ENCODE results near the gene PPM1J. TPM values are rescaled to one million over a fixed set of nuclear protein-coding genes. Genes with fewer than 3 reads are reported as not detected.
"Not testable (repeated sequence)": the region's sequence is repeated elsewhere in the genome, so short reads cannot be mapped to it uniquely, and the experiment has no call there.

Gene PPM1J
- total and polyA plus RNA-seq, 10 donors: 0.51 to 1.9 (median 1.4) TPM

DNA sequence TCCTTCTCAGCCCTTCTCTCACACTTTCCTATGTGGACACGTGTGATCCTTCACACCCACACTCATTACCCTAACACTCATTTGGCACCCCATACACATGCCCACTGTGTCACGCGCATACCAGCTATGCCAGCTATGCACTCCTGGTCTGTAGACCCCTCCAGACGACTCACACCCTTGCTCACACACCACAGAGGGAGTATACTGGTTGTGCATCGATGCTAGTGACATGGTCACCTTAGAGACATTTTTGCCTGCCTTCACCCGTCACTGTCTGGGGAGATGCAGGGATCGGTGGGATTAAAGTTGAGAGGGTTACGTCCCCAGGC, 8.3 kb upstream of the PPM1J start:
- TF ChIP-seq, protein P1, sequence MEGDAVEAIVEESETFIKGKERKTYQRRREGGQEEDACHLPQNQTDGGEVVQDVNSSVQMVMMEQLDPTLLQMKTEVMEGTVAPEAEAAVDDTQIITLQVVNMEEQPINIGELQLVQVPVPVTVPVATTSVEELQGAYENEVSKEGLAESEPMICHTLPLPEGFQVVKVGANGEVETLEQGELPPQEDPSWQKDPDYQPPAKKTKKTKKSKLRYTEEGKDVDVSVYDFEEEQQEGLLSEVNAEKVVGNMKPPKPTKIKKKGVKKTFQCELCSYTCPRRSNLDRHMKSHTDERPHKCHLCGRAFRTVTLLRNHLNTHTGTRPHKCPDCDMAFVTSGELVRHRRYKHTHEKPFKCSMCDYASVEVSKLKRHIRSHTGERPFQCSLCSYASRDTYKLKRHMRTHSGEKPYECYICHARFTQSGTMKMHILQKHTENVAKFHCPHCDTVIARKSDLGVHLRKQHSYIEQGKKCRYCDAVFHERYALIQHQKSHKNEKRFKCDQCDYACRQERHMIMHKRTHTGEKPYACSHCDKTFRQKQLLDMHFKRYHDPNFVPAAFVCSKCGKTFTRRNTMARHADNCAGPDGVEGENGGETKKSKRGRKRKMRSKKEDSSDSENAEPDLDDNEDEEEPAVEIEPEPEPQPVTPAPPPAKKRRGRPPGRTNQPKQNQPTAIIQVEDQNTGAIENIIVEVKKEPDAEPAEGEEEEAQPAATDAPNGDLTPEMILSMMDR (IDR thresholded peaks at IDR 0.05 in 8 of 11, conservative IDR thresholded peaks at IDR 0.05 in 3 of 11): no peak
- TF ChIP-seq POLR2A (IDR thresholded peaks at IDR 0.05) (no peak), POLR2AphosphoS5 (IDR thresholded peaks at IDR 0.05) (no peak)
- peaks cover 7 to 23% (median 18%) of the 10 kb centered on the region in 6 donors for H3K4me1 ChIP-seq
- no peak overlapping the region for H3K4me3 ChIP-seq
- H3K27ac ChIP-seq: no peak overlapping the region
- no peak for DNase-seq
- intact Hi-C loops (cut with DNase I; ENCODE audit: low total_unique reads): no loop called here
- H3K36me3 ChIP-seq: no peaks in the 10 kb centered on the region
- 69 to 78% (median 77%) methylated on average over 8 of the region's 8 CpGs for WGBS, 5 donors
- H3K9me3 ChIP-seq: no peaks in the 10 kb centered on the region
- H3K27me3 ChIP-seq (replicated peaks in 1 of 7): peaks cover 0 to 42% (median 7%) of the 10 kb centered on the region in 7 donors

DNA sequence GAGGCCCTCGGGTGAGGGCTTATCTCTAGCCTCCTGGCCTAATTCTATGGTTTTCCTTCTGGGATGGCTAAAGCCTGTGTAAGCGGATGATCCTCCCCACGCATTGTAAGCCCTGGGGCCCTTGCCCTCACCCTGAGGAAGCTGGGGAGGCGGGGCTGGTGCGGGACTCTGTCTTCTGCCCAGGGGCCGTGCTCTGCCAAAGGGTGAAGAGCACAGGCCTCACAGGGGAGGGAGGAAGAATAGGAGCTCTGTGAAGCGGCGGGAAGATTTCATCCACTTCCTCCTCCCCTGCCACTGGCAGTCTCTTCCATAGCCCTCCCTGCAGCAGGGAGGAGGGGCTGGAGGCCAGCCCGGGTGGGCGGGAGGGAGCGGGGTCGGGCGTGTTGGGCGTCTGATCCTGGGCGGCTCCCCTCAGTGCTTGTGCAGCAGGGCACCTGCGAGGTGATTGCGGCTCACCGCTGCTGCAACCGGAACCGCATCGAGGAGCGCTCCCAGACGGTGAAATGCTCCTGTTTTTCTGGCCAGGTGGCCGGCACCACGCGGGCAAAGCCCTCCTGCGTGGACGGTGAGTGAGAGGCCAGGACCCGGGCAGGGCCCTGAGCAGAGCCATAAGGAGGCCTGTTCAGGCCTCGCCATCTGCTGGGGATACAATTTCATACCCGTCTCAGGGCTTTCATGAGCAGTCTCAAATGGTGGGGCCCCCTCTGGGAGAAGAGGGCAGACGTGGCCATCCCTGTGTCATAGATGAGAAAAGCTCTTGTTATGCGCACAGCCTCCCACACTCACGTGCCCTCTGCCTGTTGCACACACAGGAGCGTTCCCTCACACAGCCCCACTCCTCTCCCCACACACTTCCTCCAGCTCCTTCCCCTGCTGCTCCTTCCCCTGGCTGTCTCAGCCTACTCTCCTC, 7.7 kb upstream of the PPM1J start:
- H3K4me3 ChIP-seq: peak overlapping the region in 3 of 8 donors; percentile 10 to 41 (median 21)

DNA sequence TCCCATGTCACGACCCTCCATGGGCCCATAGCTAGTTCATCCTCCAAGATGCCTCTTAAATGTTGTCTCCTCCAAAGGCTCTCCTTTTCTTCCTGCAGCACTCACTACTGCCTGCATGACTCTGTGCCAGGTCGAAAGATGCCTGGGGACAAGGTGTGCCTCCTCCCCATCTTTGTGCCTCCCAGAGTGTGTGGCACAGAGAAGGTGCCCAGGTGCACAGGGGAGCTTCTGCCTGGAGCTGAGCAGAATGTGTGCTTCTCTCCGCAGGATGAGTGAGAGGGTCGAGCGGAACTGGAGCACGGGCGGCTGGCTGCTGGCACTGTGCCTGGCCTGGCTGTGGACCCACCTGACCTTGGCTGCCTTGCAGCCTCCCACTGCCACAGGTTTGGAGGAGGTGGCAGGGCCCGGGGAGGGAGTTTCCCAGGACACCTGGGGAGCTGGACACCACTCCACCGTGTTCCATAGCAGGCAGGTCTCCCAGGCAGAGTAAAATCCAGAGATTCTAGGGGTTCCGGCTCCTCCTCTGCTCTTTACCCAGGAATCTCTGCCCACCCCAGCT, 6.9 kb upstream of the PPM1J start:
- intact Hi-C loops (cut with DNase I; ENCODE audit: low total_unique reads): no loop called here
- WGBS, 5 donors: 73 to 90% (median 81%) methylated on average over 2 to 10 of the region's 10 CpGs
- Histone ChIP-seq H3K27me3 (replicated peaks in 1 of 7) (peaks cover 0 to 42% (median 7%) of the 10 kb centered on the region in 7 donors), H3K4me1 (peaks cover 7 to 35% (median 22%) of the 10 kb centered on the region in 6 donors), H3K9me3 (no peaks in the 10 kb centered on the region), H3K36me3 (no peaks in the 10 kb centered on the region), H3K4me3 (no peak overlapping the region), H3K27ac (no peak overlapping the region)
- no peak for TF ChIP-seq POLR2AphosphoS5 (IDR thresholded peaks at IDR 0.05)
- DNase-seq: no peak

More for the DNA sequence above, 7.7 kb upstream of the PPM1J start:
- peaks cover 7 to 28% (median 22%) of the 10 kb centered on the region in 6 donors for H3K4me1 ChIP-seq
- WGBS, 5 donors: 12 to 23% (median 15%) methylated on average over 14 to 35 of the region's 35 CpGs
- intact Hi-C loops (cut with DNase I; ENCODE audit: low total_unique reads): no loop called here
- no peak for TF ChIP-seq POLR2A (IDR thresholded peaks at IDR 0.05)
- TF ChIP-seq, protein P1 (IDR thresholded peaks at IDR 0.05 in 8 of 11, conservative IDR thresholded peaks at IDR 0.05 in 3 of 11): no peak
- TF ChIP-seq POLR2AphosphoS5 (IDR thresholded peaks at IDR 0.05): no peak
- no peaks in the 10 kb centered on the region for H3K9me3 ChIP-seq
- no peaks in the 10 kb centered on the region for H3K36me3 ChIP-seq
- H3K27ac ChIP-seq: no peak overlapping the region
- DNase-seq: no peak
- H3K27me3 ChIP-seq (replicated peaks in 1 of 7): peaks cover 0 to 42% (median 7%) of the 10 kb centered on the region in 7 donors

DNA sequence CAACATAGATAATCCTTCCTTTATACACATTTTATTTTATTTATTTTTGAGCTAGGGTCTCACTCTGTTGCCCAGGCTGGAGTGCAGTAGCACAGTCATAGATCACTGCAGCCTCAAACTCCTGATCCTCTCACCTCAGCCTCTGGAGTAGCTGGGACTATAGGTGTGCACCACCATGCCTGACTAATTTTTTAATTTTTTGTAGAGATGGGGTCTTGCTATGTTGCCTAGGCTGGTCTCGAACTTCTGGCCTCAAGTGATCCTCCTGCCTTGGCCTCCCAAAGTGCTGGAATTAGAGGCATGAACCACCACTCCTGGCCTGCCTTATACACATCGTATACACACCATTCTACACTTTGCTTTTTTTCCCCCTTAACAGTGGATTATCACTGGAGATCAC, 6.2 kb upstream of the PPM1J start:
- intact Hi-C loops (cut with DNase I; ENCODE audit: low total_unique reads); H3K27ac ChIP-seq: not testable (repeated sequence)

DNA sequence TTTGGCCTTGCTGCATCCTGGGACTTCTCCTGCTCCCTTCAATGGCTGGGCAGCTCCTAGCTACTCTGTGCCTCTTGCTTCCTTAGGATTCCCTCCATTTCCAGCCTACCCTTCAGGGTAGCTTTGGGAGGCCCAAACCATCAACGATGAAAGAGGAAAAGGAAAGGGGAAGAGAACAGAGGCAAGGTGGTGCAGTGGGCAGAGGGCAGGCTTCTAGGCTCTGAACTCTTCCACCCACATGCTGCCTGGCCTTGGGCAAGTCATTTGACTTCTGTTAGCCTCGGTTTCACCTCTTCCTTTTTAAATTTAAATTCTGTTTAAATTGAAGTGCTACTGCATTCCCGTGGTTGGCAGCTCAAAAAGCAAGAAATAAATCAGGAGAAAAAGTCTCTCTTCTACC, 5.7 kb upstream of the PPM1J start:
- Histone ChIP-seq H3K4me3 (no peak overlapping the region), H3K4me1 (peaks cover 11 to 45% (median 30%) of the 10 kb centered on the region in 6 donors), H3K36me3 (no peaks in the 10 kb centered on the region), H3K27me3 (replicated peaks in 1 of 7) (peaks cover 0 to 42% (median 7%) of the 10 kb centered on the region in 7 donors), H3K9me3 (no peaks in the 10 kb centered on the region), H3K27ac (no peak overlapping the region)
- 35 to 62% (median 45%) methylated on average over 3 of the region's 3 CpGs for WGBS, 5 donors
- TF ChIP-seq POLR2A (IDR thresholded peaks at IDR 0.05) (no peak), POLR2AphosphoS5 (IDR thresholded peaks at IDR 0.05) (no peak)
- TF ChIP-seq, protein P1 (IDR thresholded peaks at IDR 0.05 in 8 of 11, conservative IDR thresholded peaks at IDR 0.05 in 3 of 11): no peak
- intact Hi-C loops (cut with DNase I; ENCODE audit: low total_unique reads): no loop called here
- DNase-seq: no peak

More for the DNA sequence above, 6.2 kb upstream of the PPM1J start:
- not testable (repeated sequence) for H3K4me3 ChIP-seq, H3K9me3 ChIP-seq, H3K36me3 ChIP-seq, DNase-seq
- 90 to 97% (median 92%) methylated on average over 2 of the region's 2 CpGs for WGBS, 5 donors
- Histone ChIP-seq H3K27me3 (replicated peaks in 1 of 7) (peaks cover 0 to 42% (median 7%) of the 10 kb centered on the region in 7 donors), H3K4me1 (peaks cover 7 to 40% (median 25%) of the 10 kb centered on the region in 6 donors)

All from spleen (tissue), 11 donors.